Measurements from ENCODE around the gene RPS6KA3. TPM values are rescaled to one million over a fixed set of nuclear protein-coding genes. Genes with fewer than 3 reads are reported as not detected.
"Not testable (repeated sequence)": the region's sequence is repeated elsewhere in the genome, so short reads cannot be mapped to it uniquely, and the experiment has no call there.

The RPS6KA3 gene
- total RNA-seq, 1 donor from 2014 or later: 84.6 TPM

GRCh38 chrX:20217906-20218305, 48.8 kb downstream of the RPS6KA3 start:
- no peak for DNase-seq

DNA sequence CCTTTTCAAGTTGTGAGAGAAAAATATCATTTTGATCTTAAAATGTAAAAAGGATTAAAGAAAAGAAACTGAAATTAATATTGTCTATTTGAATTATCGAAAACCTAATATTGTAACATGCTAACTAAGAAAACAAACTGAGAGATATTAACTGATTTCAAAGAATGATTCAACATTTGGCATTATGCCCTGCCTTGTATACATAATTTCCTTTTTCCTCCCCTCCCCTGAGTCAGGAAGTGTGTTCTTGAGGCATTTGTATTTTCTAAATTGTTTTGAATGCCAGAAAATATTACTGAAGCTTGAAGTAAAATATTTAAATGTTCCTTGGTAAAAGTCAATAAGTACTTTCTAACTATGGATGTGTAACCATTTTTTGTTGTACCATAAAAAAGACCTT, 49.4 kb downstream of the RPS6KA3 start:
- DNase-seq: peak; percentile 29

- peak; percentile 3 for DNase-seq
These were observed 51.1 kb downstream of the RPS6KA3 start for GRCh38 chrX:20215565-20215964.

GRCh38 chrX:20212486-20213089, 54.1 kb downstream of the RPS6KA3 start:
- DNase-seq: no peak

GRCh38 chrX:20211261-20211786, 55.4 kb downstream of the RPS6KA3 start:
- no peak for DNase-seq

- no peak for DNase-seq
These were observed 60.6 kb downstream of the RPS6KA3 start for GRCh38 chrX:20205927-20206708.

- DNase-seq: no peak
These were observed 62.4 kb downstream of the RPS6KA3 start for GRCh38 chrX:20204351-20204750.

DNA sequence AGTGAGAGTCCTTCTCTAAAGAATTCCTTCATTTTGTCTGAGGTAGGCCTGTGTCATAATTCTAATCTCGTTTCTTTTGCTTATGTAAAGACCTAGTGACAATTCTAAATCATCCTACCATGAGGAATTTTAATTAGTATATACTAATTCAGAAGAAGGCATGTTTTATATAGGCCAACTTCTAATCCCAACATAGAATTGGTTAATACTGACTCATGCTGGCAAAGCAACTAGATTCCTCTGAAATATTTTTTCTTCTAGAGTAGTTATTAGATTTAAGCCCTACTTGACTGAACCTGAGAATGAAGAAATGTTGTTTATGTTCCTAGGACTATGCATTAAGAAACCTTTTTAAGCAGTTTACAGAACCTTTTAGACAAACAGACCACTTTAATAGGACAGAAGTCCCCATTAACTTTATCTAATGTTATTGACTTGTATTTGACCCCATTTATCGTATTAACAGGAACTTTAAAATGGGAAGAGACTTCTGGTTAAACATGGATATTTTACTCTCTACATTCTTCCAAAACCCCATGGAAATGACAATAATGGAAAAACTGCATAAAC, 69.0 kb downstream of the RPS6KA3 start:
- no peak for DNase-seq

DNA sequence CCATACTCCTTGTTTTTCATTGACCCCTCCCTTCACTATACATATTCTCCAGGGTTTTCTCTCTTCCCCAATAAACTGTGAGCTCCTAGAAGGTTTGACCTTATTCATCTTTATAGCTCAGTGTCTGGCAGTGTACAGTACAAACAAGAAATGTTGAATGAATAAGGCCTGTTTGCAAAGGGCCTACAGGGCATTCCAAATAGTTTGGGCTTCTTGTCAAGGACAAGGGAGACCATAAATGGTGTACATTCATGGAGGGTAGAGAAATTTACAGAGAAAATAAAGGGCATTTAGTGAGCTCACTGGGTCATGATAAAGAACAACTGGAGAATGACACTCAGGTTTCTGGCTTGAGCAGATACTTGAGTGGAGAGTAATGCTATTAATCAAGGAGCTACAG, 77.5 kb downstream of the RPS6KA3 start:
- DNase-seq: no peak

DNA sequence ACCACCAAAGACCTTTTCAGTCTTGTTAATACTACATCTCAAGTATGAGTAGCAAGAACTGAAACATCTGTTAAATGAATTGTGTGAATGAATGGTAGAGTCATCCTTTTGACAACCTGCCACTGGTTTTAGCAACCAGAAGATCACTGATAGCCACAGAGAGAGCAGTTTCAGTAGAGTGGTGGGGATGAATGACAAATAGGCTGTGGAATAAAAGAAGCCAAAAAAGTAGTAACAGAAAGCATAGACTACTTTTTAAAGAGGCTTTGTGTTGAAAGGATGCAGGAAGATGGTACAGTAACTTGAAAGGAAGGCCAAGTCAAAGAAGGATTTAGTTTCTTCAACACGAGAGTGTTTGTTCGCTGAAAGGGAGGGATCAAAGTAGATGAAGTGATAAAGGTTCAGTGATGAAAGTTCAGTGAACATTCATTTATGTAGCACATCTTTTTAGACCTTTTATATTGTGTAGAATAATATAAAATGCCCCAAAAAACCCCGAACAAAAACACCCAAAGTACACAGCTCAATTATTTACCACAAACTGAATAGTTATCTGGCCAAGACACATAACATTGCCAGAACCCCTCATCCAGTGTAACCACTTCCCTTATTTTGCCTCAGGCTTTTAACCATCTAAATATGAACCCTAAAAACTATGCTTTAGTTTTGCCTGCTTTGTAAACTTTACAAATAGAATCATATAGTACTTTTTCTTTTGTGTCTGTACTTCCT, 84.9 kb downstream of the RPS6KA3 start:
- DNase-seq: no peak

- DNase-seq: no peak
These were observed 89.6 kb downstream of the RPS6KA3 start for GRCh38 chrX:20177093-20177492.

GRCh38 chrX:20173856-20174255, 92.9 kb downstream of the RPS6KA3 start:
- DNase-seq: no peak

- no peak for DNase-seq
These were observed 93.4 kb downstream of the RPS6KA3 start for GRCh38 chrX:20173313-20173712.

GRCh38 chrX:20171887-20172286, 94.8 kb downstream of the RPS6KA3 start:
- no peak for DNase-seq

GRCh38 chrX:20162516-20162915, 104.2 kb downstream of the RPS6KA3 start:
- not testable (repeated sequence) for DNase-seq

DNA sequence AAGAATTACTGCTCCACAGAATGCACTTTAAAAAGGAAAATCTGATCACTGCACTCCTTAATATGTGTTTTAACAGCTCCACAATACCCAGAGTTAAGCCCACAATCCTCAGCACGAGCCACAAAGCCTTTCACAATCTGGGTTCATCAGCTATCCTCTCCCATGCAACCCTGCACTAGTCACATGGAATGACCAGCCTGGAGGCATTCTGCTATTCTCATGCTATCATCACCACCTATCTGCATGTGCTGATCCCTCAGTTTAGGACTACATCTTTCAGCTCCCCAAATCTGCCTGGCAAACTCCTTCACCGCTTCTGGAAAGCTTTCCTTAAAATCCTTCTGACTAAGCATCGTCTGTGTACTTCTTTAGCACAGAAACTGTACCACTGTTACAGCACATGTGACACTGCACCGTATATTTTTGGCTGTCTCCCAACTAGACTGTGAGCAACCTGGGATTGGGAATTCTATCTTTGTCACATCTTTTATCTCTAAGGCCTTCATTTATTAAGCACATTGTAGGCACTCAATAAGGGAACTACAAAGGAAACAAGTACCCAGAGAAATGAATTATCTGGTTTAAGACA, 106.8 kb downstream of the RPS6KA3 start:
- no peak for DNase-seq

GRCh38 chrX:20151689-20152088, 115.0 kb downstream of the RPS6KA3 start:
- DNase-seq: no peak

DNA sequence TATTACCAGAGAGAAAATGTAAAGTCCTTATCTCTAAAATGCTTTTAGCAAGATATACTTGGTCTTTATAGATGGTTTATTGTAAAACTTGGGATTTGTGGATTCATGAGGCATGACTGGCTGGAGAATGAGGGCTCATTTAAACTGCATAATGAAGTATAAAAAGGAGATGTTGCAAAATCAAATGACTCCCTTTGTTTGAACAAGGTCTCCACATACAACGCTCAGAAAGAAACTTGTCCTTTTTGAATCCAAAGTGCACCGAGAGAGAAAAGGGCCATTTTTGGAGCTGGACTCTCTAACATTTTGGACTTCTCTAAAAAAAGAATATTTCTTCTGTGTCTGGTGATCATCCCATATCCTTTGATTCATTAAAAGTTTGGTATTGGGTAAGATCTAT, 117.4 kb downstream of the RPS6KA3 start:
- no peak for DNase-seq

DNA sequence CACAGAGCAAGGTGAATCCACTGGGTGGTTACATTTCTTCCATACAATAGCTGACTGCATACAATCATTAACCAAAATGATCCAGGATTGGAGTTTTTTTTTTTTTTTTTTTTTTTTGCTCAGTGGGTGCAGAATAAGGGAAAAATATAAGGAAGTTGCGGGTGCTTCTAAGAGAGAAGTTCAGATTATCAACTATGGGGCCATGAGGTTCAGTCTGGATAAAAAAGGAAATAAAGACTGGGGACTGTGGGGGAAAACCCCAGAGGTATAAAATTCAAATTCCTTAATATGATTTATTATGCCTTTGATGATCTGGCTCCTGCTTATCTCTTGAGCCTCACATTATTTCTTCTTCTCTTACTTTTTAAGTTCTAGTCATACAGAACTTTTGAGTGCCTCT, 119.1 kb downstream of the RPS6KA3 start:
- DNase-seq: no peak

GRCh38 chrX:20144491-20144890, 122.2 kb downstream of the RPS6KA3 start:
- DNase-seq: no peak

DNA sequence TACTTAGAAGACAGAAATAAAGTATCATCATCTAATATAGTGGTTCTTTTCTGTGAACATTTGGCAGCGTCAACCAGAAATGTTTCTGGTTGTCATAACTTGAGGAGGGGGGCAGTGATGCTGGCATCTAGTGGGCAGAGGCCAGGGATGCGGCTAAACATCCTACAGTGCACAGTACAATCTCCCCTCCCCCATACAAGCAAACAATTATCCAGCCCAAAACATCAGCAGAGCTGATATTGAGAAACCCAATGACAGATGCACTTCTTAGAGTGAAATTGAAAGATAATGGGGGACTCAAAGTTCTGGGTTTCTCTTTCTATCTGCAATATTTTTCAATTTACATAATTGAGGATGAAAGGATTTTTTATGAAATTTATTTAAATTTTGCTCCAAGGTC, 123.1 kb downstream of the RPS6KA3 start:
- no peak for DNase-seq

DNA sequence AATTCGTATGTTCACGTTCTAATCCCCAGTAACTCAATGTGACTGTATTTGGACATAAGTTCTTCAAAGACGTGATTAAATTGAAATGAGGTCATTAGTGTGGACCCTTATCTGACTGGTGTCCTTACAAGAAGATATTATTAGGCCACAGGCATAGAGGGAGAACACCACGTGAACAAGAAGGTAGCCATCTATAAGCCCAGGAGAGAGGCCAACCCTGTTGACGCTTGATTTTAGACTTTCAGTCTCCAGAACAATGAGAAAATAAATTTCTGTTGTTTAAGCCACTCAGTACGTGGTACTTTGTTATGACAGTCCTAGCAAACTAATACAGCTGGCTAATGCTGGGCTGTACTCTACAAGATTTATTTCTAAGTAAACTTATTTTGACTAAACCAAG, 123.6 kb downstream of the RPS6KA3 start:
- DNase-seq: no peak

Measured in tongue (tissue), 2 donors.